ENCODE measurements around the gene MNX1.

Gene MNX1

GRCh38 chr7:157010588-157011332, at the start of gene MNX1:
TSS of gene MNX1 (minus strand) at chr7:157010663. CDS start at chr7:157010350, 313 bp downstream.
- DNase-seq: peak; percentile 89

GRCh38 chr7:157059534-157059933, 49.1 kb upstream of the MNX1 start:
- DNase-seq: no peak

- no peak for DNase-seq
These were observed 48.2 kb upstream of the MNX1 start for GRCh38 chr7:157058701-157059100.

GRCh38 chr7:157058068-157058467, 47.6 kb upstream of the MNX1 start:
- no peak for DNase-seq

- peak; percentile 52 for DNase-seq
These were observed 46.8 kb upstream of the MNX1 start for GRCh38 chr7:157056957-157057902.

- DNase-seq: no peak
These were observed 45.8 kb upstream of the MNX1 start for GRCh38 chr7:157056246-157056645.

- DNase-seq: no peak
These were observed 44.5 kb upstream of the MNX1 start for GRCh38 chr7:157054927-157055326.

- DNase-seq: no peak
These were observed 42.7 kb upstream of the MNX1 start for GRCh38 chr7:157053118-157053517.

- DNase-seq: no peak
These were observed 36.7 kb upstream of the MNX1 start for GRCh38 chr7:157047148-157047547.

- DNase-seq: no peak
These were observed 36.2 kb upstream of the MNX1 start for GRCh38 chr7:157046681-157047080.

GRCh38 chr7:157044943-157045660, 34.6 kb upstream of the MNX1 start:
- DNase-seq: no peak

GRCh38 chr7:157044147-157044687, 33.8 kb upstream of the MNX1 start:
- DNase-seq: no peak

GRCh38 chr7:157043745-157044144, 33.3 kb upstream of the MNX1 start:
- DNase-seq: no peak

GRCh38 chr7:157041514-157042277, 31.2 kb upstream of the MNX1 start:
- DNase-seq: no peak

GRCh38 chr7:157041004-157041403, 30.5 kb upstream of the MNX1 start:
- DNase-seq: peak; percentile 24

GRCh38 chr7:157037635-157038034, 27.2 kb upstream of the MNX1 start:
- no peak for DNase-seq

- no peak for DNase-seq
These were observed 26.6 kb upstream of the MNX1 start for GRCh38 chr7:157037028-157037427.

- no peak for DNase-seq
These were observed 25.5 kb upstream of the MNX1 start for GRCh38 chr7:157035979-157036378.

- DNase-seq: no peak
These were observed 24.8 kb upstream of the MNX1 start for GRCh38 chr7:157035302-157035701.

GRCh38 chr7:157033483-157034473, 23.3 kb upstream of the MNX1 start:
- no peak for DNase-seq
